ENCODE results near the gene CLPTM1.

Gene CLPTM1

DNA sequence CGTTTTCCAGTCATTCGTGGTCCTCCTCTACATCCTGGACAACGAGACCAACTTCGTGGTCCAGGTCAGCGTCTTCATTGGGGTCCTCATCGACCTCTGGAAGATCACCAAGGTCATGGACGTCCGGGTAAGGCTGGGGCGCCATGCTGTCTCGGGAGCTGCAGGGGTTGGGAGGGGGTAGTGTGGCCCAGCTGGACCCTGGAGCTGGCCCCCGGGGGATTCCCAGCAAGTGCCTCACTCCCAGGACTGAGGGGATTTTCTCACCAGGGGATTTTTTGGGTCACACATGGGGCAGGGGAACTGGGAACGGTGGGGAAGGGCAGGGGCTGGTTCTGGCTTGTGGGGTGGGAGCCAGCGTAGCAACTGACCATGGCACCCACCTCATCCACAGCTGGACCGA lies 35.3 kb downstream of the CLPTM1 start:
- Histone ChIP-seq H3K9me3 (ENCODE audit: severe bottlenecking) (no peaks in the 10 kb centered on the region), H3K27me3 (ENCODE audit: insufficient read depth, low read depth, severe bottlenecking) (no peaks in the 10 kb centered on the region), H3K27ac (no peak overlapping the region), H3K36me3 (peaks cover 28% of the 10 kb centered on the region), H3K4me3 (ENCODE audit: low read depth, low read length) (no peak overlapping the region)
- DNase-seq, result no peak
- TF ChIP-seq, protein P1, sequence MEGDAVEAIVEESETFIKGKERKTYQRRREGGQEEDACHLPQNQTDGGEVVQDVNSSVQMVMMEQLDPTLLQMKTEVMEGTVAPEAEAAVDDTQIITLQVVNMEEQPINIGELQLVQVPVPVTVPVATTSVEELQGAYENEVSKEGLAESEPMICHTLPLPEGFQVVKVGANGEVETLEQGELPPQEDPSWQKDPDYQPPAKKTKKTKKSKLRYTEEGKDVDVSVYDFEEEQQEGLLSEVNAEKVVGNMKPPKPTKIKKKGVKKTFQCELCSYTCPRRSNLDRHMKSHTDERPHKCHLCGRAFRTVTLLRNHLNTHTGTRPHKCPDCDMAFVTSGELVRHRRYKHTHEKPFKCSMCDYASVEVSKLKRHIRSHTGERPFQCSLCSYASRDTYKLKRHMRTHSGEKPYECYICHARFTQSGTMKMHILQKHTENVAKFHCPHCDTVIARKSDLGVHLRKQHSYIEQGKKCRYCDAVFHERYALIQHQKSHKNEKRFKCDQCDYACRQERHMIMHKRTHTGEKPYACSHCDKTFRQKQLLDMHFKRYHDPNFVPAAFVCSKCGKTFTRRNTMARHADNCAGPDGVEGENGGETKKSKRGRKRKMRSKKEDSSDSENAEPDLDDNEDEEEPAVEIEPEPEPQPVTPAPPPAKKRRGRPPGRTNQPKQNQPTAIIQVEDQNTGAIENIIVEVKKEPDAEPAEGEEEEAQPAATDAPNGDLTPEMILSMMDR (IDR thresholded peaks at IDR 0.05; ENCODE audit: low read depth, low read length), result no peak

DNA sequence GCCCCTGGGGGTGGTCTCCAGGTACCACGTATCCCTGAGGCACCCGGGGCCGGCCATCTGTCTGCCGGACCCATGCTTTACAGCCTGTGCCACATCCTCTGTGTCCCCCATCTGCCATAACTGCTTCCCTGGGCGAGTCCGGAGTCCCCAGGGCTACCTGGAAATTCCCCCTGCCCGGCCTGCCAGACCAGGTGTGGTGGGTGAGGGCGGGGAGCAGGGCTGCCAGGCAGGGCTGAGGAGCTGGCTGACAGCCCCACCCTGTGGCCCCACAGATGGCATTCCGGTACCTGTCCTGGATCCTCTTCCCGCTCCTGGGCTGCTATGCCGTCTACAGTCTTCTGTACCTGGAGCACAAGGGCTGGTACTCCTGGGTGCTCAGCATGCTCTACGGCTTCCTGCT lies 35.8 kb downstream of the CLPTM1 start:
- Histone ChIP-seq H3K9me3 (ENCODE audit: severe bottlenecking) (no peaks in the 10 kb centered on the region), H3K27me3 (ENCODE audit: insufficient read depth, low read depth, severe bottlenecking) (no peaks in the 10 kb centered on the region), H3K4me3 (ENCODE audit: low read depth, low read length) (no peak overlapping the region), H3K36me3 (peaks cover 28% of the 10 kb centered on the region), H3K27ac (no peak overlapping the region)
- no peak for DNase-seq
- TF ChIP-seq, protein P1 (IDR thresholded peaks at IDR 0.05; ENCODE audit: low read depth, low read length), result no peak

DNA sequence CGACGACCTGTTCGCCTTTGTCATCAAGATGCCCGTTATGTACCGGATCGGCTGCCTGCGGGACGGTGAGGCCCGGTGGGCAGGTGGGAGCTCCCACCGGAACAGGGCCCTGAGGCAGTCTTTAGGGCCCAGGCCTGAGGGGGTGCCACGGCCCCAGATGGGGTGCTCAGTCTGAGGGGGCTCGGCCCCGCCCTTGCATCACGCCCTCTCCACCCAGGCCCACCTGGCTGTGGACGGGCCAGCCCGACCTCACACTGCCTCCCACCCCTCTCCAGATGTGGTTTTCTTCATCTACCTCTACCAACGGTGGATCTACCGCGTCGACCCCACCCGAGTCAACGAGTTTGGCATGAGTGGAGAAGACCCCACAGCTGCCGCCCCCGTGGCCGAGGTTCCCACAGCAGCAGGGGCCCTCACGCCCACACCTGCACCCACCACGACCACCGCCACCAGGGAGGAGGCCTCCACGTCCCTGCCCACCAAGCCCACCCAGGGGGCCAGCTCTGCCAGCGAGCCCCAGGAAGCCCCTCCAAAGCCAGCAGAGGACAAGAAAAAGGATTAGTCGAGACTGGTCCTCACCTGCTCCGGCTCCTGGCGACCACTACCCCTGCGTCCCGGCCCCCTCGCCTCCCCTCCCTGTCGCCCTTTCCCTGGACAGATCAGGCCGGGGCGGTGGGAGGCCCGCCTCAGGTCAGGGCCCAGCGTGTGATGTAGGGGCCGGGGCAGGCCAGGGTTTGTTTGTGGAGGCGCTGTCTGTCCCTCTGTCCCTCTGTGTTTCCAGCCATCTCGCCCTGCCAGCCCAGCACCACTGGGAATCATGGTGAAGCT lies 37.4 kb downstream of the CLPTM1 start:
- Histone ChIP-seq H3K9me3 (ENCODE audit: severe bottlenecking) (no peaks in the 10 kb centered on the region), H3K36me3 (peaks cover 28% of the 10 kb centered on the region), H3K4me3 (ENCODE audit: low read depth, low read length) (no peak overlapping the region), H3K27ac (no peak overlapping the region), H3K27me3 (ENCODE audit: insufficient read depth, low read depth, severe bottlenecking) (no peaks in the 10 kb centered on the region)
- DNase-seq, result no peak
- TF ChIP-seq, protein P1 (IDR thresholded peaks at IDR 0.05; ENCODE audit: low read depth, low read length), result no peak

DNA sequence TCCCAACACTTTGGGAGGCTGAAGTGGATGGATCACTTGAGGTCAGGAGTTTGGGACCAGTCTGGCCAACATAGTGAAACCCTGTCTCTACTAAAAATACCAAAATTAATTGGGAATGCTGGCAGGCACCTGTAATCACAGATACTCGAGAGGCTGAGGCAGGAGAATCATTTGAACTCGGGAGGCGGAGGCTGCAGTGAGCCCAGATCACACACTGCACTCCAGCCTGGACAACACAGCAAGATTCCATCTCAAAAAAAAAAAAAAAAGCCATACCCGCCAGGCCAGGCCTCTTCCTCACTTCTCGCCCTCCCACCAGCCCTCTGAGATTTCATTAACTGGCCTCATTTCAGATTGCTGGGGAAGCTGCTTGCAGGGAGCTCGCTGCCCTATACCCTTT lies 38.3 kb downstream of the CLPTM1 start:
- Histone ChIP-seq H3K36me3 (peaks cover 25% of the 10 kb centered on the region), H3K9me3 (ENCODE audit: severe bottlenecking) (no peaks in the 10 kb centered on the region), H3K27me3 (ENCODE audit: insufficient read depth, low read depth, severe bottlenecking) (no peaks in the 10 kb centered on the region), H3K4me3 (ENCODE audit: low read depth, low read length) (no peak overlapping the region), H3K27ac (no peak overlapping the region)
- no peak for DNase-seq
- TF ChIP-seq, protein P1 (IDR thresholded peaks at IDR 0.05; ENCODE audit: low read depth, low read length), result no peak

DNA sequence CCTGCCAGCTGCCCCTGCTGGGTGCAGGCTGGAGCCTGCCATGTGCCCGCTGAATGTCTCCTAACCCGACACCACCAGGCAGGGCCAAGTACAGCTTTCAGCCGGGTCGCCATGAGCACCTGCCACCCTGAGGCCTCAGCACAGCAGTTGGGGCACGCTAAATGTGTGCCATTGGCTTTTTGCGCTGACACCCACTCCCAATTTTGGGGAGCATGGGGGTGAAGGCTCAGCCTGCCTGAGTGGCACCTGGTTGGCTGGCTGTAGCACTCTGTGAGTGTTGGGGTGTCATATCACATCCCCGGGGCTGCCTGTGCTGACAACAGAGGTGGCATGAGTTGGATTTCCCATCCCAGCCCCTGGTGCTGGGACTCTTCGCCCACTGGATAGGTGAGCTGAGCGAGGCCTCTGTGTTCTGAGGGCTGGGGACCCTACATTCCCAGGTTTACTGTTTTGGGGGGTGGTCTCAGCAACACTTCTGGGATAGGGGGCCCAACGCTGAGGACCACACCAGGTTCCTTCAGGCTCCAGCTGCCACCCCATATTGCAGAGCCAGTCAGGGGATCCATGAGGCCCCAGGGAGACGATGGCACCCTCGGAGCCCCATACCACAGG lies 38.9 kb downstream of the CLPTM1 start:
- Histone ChIP-seq H3K27ac (no peak overlapping the region), H3K4me3 (ENCODE audit: low read depth, low read length) (no peak overlapping the region), H3K27me3 (ENCODE audit: insufficient read depth, low read depth, severe bottlenecking) (no peaks in the 10 kb centered on the region), H3K36me3 (peaks cover 20% of the 10 kb centered on the region), H3K9me3 (ENCODE audit: severe bottlenecking) (no peaks in the 10 kb centered on the region)
- DNase-seq, result no peak
- TF ChIP-seq, protein P1 (IDR thresholded peaks at IDR 0.05; ENCODE audit: low read depth, low read length), result no peak

Measured in WERI-Rb-1 (cell line).